ENCODE results near the gene CASP2.

The CASP2 gene

GRCh38 chr7:143287935-143288826 lies at the start of gene CASP2:
CASP2 (plus strand) TSS chr7:143288351; CDS start chr7:143288456, 105 bp downstream.
- DNase-seq (ENCODE audit: low read depth in 2 of 2) = peak; percentile 97 to 99

GRCh38 chr7:143239813-143240212 lies 48.3 kb upstream of the CASP2 start:
- no peak for DNase-seq (ENCODE audit: low read depth in 2 of 2)

GRCh38 chr7:143240291-143241168 lies 47.6 kb upstream of the CASP2 start:
- DNase-seq (ENCODE audit: low read depth in 2 of 2) = peak; percentile 17 to 35

GRCh38 chr7:143242306-143242705 lies 45.8 kb upstream of the CASP2 start:
- DNase-seq (ENCODE audit: low read depth in 2 of 2) = no peak

GRCh38 chr7:143243111-143243510 lies 45.0 kb upstream of the CASP2 start:
- DNase-seq (ENCODE audit: low read depth in 2 of 2) = no peak

- DNase-seq (ENCODE audit: low read depth in 2 of 2) = no peak
Observed at GRCh38 chr7:143243614-143244013, 44.5 kb upstream of the CASP2 start.

GRCh38 chr7:143244321-143244720 lies 43.8 kb upstream of the CASP2 start:
- DNase-seq (ENCODE audit: low read depth in 2 of 2) = no peak

GRCh38 chr7:143245123-143245522 lies 43.0 kb upstream of the CASP2 start:
- DNase-seq (ENCODE audit: low read depth in 2 of 2) = no peak

GRCh38 chr7:143247372-143247771 lies 40.8 kb upstream of the CASP2 start:
- no peak for DNase-seq (ENCODE audit: low read depth in 2 of 2)

GRCh38 chr7:143248761-143249354 lies 39.3 kb upstream of the CASP2 start:
- no peak for DNase-seq (ENCODE audit: low read depth in 2 of 2)

GRCh38 chr7:143250199-143250598 lies 38.0 kb upstream of the CASP2 start:
- DNase-seq (ENCODE audit: low read depth in 2 of 2) = no peak

- DNase-seq (ENCODE audit: low read depth in 2 of 2) = no peak
Observed at GRCh38 chr7:143250822-143251221, 37.3 kb upstream of the CASP2 start.

- DNase-seq (ENCODE audit: low read depth in 2 of 2) = no peak
Observed at GRCh38 chr7:143252006-143252405, 36.1 kb upstream of the CASP2 start.

- no peak for DNase-seq (ENCODE audit: low read depth in 2 of 2)
Observed at GRCh38 chr7:143255564-143255963, 32.6 kb upstream of the CASP2 start.

GRCh38 chr7:143256325-143256724 lies 31.8 kb upstream of the CASP2 start:
- DNase-seq (ENCODE audit: low read depth in 2 of 2) = no peak

GRCh38 chr7:143256932-143257331 lies 31.2 kb upstream of the CASP2 start:
- no peak for DNase-seq (ENCODE audit: low read depth in 2 of 2)

- no peak for DNase-seq (ENCODE audit: low read depth in 2 of 2)
Observed at GRCh38 chr7:143257501-143257900, 30.6 kb upstream of the CASP2 start.

- DNase-seq (ENCODE audit: low read depth in 2 of 2) = no peak
Observed at GRCh38 chr7:143258831-143259230, 29.3 kb upstream of the CASP2 start.

- DNase-seq (ENCODE audit: low read depth in 2 of 2) = no peak
Observed at GRCh38 chr7:143259765-143260164, 28.4 kb upstream of the CASP2 start.

- no peak for DNase-seq (ENCODE audit: low read depth in 2 of 2)
Observed at GRCh38 chr7:143261901-143262300, 26.2 kb upstream of the CASP2 start.

- peak; percentile 76 to 79 for DNase-seq (ENCODE audit: low read depth in 2 of 2)
Observed at GRCh38 chr7:143263266-143264195, 24.6 kb upstream of the CASP2 start, which contains the start of gene GSTK1. GSTK1 (plus strand) TSS chr7:143263441; CDS start chr7:143263514, 73 bp downstream.
